GM19238 (cell line): ENCODE measurements around the gene HKDC1.
"Not testable (repeated sequence)": the region's sequence is repeated elsewhere in the genome, so short reads cannot be mapped to it uniquely, and the experiment has no call there.

Source experiments
- DNase-seq: peaks from one replicate; pipeline ENCODE4 v3.0.0; 2011; ENCODE audit warnings: low spot score; ENCODE audit not compliant: insufficient read length

The HKDC1 gene

DNA sequence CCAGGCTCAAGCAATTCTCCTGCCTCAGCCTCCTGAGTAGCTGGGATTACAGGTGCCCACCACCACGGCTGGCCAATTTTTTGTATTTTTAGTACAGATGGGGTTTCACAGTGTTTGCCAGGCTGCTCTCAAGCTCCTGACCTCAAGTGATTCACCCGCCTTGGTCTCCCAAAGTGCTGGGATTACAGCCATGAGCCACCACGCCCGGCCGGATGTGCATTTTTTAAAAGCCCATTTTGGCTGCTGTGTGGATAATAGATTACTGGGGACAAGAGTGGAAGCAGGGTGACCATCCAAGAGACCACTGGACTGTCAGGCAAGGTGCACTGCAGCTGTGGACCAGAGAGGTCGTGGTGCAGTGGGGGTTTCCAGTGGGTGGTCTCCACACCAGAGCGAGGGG is 21.4 kb downstream of the HKDC1 start:
- no peak for DNase-seq

DNA sequence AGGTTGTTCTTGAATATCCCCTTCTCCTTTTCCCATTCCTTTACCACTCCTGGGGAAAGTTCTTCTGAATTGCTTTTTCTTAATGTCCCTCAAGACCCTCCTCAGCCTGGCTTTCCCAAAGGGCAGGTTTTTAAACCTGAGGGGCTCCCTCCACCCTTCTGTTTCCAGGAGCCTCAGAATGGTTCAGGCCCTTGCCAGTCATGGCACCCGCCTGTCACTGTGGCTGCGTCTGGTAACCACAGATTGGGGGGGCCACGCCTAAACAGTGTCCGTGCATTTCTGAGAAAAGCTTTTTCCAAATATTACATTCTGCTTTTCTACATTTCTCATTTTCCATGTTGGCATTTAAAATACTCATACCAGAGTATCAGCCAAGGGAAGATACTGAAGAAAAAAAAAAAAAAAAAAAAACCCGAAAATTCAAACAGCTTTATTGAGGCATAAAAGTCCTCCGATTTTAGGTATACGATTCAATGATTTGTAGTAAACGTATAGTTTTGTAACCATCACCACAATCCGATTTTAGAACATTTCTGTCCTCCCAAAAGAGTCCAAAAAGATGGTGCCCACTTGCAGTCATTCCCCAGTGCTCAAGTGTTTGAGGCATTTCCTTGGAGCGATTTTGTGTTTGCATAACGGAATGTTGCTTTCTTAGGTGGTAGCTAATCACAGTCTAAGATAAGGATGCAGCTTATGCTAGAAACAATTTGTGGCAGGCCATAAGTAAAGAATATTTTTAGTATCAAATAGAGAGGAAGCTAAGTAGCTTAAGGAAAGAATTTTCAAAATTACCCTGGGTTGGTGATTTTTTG is 22.1 kb downstream of the HKDC1 start:
- no peak for DNase-seq

DNA sequence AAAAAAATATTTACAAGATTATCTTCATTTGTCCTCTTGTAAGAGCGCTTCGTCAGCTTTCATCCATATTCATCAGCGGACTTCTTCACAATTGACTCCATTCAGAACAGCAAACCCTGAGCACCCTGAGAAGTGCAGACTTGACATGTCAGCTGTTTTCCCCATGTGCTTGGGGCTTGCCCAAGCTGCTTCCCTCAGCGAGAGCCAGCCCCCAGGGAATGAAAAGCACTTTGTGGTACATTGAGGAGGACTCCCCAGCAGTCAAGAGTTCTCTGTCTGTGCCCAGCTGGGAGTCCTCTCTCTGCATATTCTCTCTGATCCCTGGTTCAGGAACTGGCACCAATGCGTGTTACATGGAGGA is 22.7 kb downstream of the HKDC1 start:
- no peak for DNase-seq

DNA sequence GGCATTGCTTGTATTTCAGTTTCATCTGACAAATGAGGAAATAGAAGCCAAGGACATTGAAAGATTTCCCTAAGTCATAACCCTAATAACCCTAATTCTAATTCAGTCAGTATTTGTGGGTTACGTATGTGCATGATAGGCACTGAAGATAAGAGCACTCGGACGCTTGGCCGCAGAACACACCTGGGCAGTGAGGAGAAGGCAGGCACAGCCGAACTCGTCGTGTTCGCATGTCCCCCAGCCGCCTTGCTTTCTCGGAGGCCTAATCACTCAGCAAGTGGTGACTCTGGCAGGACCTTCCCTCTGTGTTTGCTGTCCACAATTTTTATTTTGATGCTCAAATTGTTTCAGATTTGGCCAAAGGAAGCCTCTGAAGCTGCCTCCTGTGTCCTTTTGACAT is 23.7 kb downstream of the HKDC1 start:
- DNase-seq: no peak

DNA sequence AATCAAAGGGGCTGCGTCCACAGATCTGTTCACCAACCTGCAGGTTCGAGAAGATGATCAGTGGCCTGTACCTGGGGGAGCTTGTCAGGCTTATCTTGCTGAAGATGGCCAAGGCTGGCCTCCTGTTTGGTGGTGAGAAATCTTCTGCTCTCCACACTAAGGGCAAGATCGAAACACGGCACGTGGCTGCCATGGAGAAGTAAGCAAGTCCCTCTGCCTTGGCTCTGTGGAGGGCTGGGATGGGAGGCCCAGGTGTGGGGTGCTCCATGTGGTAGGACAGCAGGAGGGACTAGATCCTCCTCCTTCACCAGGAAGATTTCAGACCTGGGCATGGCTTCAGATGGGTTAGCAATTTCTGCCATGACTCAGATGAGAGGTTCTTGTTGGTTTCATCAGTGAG is 25.9 kb downstream of the HKDC1 start:
- DNase-seq: no peak

DNA sequence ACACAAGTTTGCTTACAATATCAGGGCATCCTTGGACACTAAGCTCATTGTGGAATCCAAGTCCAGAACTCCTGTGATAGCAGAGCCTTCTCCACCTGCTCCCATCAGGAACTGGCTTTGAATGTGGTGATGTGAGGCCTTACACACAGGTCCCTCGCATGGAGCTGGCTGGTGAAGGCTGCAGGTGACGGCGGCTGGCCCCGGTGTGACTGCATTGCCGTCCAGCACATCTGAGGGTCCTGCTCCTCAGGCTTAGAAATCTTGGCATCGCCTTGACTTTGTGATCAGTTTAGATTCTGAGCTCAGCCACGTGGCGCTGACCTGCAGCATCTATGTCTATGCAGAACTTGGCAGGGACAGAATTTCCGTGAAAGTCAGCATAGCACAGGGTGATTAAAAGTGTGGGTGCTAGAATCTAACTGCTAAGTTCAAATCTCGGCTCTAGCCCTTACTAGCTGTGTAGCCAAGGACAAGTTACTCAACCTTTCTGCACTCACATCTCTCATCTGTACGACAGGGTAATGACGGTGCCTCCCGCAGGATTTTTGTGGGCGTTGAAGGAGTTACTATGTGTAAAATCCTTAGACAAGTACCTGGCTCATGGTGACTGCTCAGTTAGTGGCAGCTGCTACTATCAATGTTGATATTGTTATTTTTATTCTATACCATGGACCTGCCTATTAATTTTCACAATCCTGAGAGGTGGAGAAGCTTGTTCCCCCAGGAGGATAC is 26.6 kb downstream of the HKDC1 start:
- DNase-seq: no peak

DNA sequence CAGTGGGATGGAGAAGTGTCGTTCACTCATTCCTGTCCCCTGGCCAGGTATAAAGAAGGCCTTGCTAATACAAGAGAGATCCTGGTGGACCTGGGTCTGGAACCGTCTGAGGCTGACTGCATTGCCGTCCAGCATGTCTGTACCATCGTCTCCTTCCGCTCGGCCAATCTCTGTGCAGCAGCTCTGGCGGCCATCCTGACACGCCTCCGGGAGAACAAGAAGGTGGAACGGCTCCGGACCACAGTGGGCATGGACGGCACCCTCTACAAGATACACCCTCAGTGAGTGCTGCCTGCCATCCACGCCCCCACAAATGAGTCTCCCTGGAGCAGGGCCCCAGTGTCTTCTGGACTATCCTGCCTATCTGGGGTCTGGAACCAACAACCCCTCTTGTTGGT is 27.2 kb downstream of the HKDC1 start:
- DNase-seq: no peak

DNA sequence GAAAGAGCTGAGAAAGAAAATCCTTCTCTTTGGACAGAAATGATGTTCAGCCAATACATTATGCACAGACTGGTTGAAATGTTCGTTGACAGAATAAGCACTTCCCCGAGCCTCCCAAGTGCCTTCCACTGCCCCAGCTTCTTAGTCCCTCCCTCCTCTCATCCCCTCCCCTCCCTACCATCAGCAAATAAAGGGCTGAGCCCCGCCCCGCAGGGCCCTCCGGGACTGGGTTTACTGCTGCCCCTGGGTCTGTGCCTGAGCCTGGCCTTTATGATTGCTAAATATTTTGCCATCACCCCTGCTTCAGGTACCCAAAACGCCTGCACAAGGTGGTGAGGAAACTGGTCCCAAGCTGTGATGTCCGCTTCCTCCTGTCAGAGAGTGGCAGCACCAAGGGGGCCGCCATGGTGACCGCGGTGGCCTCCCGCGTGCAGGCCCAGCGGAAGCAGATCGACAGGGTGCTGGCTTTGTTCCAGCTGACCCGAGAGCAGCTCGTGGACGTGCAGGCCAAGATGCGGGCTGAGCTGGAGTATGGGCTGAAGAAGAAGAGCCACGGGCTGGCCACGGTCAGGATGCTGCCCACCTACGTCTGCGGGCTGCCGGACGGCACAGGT is 28.1 kb downstream of the HKDC1 start:
- no peak for DNase-seq

DNA sequence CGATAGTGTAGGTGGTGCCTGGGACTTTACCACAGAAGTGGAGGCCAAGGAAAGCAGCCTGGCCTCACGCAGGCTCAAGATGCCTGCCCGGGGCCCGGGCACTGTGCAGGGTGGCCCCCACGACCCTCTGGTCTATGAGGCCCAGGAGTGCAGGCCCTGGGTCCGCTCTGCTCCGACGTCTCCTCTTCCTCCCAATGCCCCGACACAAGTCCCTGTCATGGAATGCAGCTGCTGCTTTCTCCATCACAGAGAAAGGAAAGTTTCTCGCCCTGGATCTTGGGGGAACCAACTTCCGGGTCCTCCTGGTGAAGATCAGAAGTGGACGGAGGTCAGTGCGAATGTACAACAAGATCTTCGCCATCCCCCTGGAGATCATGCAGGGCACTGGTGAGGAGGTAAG is 29.9 kb downstream of the HKDC1 start:
- no peak for DNase-seq

DNA sequence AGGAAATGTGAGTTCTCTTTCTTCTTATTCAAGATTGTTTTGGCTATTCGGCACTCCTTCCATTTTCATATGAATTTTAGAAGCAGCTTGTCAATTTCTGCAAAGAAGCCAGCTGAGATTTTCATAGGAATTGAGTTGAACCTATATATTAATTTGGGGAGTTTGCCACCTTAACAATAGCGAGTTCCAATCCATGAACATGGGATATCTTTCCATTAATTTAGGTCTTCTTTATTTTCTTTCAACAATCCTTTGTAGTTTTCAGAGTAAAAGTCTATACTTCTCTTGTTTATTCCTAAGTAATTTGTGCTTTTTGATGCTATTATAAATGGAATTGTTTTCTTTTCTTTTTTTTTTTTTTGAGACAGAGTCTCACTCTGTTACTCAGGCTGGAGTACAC is 31.3 kb downstream of the HKDC1 start:
- not testable (repeated sequence) for DNase-seq

DNA sequence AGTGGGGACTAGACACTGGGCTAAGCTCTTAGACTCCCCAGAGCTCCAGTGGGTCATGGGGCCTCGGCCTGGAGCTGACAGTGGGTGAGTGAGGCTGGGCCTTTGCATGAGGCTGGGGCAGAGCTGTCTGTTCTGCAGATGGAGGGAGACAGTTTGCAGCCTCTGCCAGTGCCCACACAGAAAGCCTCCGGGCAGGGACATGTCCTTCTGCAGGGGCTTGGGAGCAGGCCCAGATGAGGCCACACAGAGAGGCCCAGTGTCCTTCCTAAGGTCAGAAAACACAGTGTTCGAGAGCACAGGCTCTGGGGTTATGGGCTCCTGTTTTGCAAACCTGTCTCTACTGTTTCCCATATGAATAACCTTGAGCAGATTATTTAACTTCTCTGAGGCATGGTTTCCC is 33.0 kb downstream of the HKDC1 start:
- no peak for DNase-seq

DNA sequence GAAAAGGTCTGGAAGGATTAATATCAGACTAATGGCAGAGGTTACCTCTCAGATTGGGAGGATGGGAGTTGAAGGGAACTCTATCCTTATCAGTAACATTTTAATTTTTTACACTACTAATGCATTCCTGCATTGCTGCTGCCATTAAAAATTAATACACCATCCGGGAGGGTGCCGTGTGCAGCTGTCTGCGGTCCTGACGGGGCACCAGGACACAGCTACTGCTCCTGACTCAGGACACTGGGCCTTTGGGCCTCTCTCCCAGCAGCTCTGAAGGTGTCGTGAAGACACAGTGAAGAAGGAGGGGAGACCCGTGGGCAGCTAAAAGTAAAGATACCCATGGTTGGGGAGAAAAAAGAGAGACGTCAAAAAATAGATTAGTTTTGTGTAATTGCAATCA is 34.7 kb downstream of the HKDC1 start:
- DNase-seq: no peak

DNA sequence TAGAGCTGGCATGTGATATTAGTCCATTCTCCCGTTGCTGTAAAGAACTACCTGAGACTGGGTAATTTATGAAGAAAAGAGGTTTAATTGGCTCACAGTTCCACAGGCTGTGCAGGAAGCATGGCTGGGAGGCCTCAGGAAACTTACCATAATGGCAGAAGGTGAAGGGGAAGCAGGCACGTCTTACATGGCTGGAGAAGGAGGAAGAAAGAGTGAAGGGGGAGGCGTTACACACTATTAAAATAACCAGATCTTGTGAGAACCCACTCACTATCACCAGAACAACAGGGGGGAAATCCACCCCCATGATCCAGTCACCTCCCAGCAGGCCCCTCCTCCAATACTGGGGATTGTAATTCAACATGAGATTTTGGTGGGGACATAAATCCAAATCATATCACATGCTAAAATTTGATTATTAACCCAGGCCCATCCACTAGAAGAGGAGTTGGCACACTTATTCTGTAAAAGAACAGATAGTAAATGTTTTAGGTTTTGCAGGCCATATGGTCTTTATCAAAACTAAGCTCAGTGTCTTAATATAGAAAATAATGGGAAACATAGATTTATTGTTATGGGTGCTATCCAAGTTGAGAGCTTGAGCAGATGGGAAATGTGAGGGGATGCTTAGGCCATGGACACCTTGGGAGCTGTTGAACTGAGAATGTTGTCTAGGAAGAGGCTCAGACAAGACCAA is 39.6 kb downstream of the HKDC1 start:
- no peak for DNase-seq

DNA sequence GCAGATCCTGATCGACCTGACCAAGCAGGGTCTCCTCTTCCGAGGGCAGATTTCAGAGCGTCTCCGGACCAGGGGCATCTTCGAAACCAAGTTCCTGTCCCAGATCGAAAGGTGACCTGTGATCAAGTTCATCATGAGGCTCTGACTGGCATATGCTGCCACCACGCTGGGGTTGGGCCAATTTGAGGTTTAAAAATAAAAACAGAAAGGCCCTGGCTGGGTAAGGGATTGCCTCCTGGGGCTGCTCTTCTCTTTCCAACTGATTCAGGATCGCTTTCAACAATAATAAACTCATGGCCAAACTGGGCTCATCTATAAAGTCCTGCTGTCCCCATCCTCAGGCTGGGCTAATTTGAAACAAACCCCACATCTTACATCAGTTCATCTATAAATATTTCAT is 41.1 kb downstream of the HKDC1 start:
- DNase-seq: no peak

DNA sequence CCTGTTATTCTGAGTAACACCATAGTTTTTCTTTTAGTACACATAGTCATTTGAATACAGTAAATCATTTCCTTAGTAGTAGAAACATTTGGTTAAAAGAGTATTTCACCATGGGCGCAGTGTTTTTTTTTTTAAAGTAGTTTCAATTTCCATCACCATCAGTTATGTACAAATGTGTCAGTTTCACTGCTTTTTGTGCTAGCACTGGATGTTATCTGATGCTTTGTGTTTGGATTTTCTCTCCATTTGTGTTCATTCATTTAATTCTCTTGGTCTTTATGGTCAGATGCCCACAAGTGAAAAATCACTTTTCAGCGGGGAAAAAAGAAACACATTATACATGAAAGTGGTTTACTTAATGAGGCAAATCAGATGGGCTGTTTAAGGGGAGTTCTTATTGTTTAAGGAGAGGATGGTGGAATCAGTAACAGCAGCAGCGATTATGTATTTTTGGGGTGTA is 42.2 kb downstream of the HKDC1 start:
- no peak for DNase-seq

DNA sequence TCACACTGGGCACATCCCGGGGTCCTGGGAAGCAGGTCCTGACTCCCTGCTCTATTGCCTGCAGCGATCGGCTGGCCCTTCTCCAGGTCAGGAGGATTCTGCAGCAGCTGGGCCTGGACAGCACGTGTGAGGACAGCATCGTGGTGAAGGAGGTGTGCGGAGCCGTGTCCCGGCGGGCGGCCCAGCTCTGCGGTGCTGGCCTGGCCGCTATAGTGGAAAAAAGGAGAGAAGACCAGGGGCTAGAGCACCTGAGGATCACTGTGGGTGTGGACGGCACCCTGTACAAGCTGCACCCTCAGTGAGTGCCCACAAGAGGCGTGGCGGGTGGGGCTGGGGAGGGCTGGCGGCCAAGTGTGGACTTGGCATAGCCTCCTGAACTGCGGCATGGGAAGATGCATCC is 45.4 kb downstream of the HKDC1 start:
- DNase-seq: no peak

DNA sequence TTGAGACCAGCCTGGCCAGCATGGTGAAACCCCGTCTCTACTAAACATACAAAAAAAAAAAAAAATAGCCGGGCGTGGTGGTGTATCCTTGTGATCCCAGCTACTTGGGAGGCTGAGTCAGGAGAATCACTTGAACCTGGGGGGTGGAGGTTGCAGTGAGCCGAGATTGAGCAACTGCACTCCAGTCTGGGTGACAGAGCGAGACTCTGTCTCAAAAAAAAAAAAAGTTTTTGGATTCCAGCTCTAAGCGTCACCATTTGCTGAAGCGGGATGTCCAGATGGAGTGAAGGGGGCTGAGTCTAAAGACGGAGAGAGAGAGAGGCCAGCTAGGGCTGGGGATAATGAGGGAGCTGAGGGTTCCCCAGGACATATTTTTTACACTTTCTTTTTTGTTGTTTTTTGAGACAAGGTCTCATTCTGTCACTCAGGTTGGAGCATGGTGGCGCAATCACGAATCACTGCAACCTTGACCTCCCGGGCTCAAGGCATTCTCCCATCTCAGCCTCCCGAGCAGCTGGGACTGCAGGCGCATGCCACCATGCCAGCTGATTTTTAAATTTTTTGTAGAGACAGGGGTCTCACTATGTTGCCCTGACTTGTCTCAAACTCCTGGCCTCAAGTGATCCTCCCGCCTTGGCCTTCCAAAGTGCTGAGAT is 48.8 kb downstream of the HKDC1 start:
- DNase-seq: no peak

DNA sequence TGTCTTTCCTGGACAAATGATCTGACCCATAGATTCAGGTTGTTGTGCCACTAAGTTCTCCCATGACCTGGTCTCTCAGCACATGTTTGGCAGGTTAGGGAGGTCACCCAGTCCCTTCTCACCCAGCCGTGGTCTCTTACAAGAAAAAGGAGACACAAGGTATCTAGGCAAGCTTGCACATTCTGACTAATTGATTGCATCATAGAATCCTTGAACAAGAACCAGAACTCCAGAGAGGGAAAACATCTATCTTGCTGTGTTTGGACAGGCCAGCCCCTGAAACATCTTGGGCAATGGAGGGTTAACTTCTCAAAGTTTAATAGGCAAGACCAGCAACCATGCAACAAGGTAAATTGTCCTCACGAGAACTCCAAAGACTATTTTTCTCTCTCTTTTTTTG is 49.6 kb downstream of the HKDC1 start:
- no peak for DNase-seq

DNA sequence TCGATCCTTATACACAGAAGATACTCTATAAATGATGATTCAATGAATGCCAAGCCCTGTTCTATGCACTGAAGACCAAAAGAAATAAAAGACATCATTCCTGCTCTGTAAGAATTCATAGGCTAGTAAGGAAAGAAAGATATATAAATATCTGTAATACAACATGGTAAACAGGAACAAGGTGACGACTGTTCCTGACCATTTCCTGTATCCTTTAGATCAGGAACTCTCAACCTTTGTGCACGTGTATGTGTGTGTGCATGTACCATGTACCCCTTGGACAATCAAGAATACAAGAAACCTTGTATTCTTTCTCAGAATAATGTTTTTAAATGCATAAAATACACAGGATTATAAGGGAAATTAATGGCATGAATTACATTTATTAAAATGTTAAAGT is 50.9 kb downstream of the HKDC1 start:
- no peak for DNase-seq

DNA sequence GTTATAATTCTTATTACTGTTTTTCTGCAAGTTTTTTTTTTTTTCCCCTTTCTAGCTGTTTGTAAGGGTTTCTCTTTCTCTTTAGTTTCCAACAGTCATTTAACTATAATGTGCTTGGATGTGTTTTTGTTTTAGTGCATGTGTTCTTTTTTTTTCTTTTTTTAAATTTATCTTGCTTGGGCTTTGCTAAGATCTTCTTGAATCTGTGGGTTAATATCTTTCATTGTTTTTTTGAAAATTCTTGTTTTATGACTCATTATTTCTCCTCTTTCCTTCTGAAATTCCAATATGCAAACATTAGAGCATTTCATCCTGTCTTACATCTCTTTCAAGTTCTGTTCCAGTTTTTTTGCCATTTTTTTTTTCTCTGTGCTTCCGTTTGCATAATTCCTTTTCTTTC is 52.5 kb downstream of the HKDC1 start:
- DNase-seq: no peak

DNA sequence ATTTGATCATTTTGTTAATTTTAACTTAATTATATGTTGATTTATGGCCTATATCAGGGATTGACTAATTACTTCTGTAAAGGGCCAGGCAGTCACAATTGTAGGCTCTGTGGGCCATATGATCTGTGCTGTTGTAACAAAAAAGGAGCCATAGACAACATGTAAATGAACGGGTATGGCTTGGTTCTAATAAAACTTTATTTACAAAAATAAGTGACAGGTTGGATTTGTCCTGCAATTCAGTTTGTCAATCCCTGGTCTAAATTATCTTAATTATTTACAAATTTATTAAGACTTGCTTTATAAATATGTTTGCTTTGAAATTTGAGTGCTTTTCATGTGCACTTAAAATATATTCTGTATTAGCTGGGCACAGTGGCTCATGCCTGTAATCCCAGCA is 55.3 kb downstream of the HKDC1 start:
- no peak for DNase-seq

DNA sequence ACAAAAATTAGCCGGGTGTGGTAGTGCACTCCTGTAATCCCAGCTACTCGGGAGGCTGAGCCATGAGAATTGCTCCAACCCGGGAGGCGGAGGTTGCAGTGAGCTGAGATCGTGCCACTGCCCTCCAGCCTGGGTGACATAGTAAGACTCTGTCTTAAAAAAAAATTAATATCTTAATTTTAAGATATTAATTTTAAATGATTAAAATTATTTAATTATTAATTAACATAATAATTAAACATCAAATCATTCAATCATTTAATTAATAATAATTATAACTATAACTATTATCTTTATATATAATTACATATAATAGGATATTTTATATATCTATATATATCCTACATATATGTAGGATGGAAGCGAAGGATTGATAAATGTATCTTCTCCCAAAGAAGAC is 56.4 kb downstream of the HKDC1 start:
- no peak for DNase-seq
